ENCODE results near the gene PECR.

PECR gene

DNA sequence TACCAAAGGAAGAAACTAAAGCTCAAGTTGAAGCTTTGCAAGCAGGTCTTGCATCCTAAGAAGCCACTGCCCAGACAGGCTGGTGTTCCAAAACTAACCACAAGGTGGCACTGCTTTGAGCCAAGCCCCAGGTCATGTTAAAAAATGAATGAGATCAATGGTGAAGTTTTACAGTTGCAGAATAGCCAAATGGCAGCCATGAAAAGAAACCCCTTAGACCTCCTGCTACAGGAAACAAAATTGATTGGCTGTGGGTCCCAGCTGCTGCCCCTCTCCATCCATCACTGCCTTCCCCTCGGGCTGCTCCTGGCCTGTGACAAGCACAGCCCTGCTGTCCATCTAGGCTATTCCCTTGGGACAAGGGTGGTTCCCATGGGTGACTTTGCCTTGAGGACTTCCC is 47.5 kb downstream of the PECR start:
- TF ChIP-seq POLR2AphosphoS5 (IDR thresholded peaks at IDR 0.05; ENCODE audit: low read depth, low read length) (no peak), TAF1 (IDR thresholded peaks at IDR 0.05; ENCODE audit: borderline replicate concordance, insufficient read depth, low read length) (no peak), SIN3A (IDR thresholded peaks at IDR 0.05; ENCODE audit: borderline replicate concordance, insufficient read depth, low read length) (no peak), FOXP2 (optimal IDR thresholded peaks at IDR 0.05; ENCODE audit: borderline replicate concordance, extremely low read depth, extremely low read length, insufficient read depth) (no peak)
- TF ChIP-seq, protein P1, sequence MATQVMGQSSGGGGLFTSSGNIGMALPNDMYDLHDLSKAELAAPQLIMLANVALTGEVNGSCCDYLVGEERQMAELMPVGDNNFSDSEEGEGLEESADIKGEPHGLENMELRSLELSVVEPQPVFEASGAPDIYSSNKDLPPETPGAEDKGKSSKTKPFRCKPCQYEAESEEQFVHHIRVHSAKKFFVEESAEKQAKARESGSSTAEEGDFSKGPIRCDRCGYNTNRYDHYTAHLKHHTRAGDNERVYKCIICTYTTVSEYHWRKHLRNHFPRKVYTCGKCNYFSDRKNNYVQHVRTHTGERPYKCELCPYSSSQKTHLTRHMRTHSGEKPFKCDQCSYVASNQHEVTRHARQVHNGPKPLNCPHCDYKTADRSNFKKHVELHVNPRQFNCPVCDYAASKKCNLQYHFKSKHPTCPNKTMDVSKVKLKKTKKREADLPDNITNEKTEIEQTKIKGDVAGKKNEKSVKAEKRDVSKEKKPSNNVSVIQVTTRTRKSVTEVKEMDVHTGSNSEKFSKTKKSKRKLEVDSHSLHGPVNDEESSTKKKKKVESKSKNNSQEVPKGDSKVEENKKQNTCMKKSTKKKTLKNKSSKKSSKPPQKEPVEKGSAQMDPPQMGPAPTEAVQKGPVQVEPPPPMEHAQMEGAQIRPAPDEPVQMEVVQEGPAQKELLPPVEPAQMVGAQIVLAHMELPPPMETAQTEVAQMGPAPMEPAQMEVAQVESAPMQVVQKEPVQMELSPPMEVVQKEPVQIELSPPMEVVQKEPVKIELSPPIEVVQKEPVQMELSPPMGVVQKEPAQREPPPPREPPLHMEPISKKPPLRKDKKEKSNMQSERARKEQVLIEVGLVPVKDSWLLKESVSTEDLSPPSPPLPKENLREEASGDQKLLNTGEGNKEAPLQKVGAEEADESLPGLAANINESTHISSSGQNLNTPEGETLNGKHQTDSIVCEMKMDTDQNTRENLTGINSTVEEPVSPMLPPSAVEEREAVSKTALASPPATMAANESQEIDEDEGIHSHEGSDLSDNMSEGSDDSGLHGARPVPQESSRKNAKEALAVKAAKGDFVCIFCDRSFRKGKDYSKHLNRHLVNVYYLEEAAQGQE (IDR thresholded peaks at IDR 0.05; ENCODE audit: insufficient read depth in 1 of 2, low read depth in 2 of 2, low read length in 2 of 2) = no peak

DNA sequence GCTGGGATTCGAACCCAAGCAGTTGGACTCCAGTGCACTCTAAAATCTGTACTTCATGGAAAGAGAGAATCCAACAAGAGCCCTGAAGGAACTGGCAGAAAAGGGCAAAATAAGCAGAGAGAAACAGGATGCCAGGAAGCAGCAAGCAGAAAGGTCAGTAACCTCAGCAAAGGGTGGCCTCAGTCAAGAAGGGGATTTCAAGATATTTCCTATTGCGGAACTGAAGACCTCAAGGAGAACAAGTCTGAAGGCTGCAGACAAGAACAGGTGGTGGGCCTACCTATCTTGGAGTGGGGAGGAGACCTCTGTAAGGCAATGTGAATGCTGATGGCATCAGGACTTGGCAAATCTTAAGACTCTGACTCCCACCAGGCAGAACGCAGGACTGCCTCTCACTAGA is 48.2 kb downstream of the PECR start:
- no peak for TF ChIP-seq POLR2AphosphoS5 (IDR thresholded peaks at IDR 0.05; ENCODE audit: low read depth, low read length)
- TF ChIP-seq FOXP2 (optimal IDR thresholded peaks at IDR 0.05; ENCODE audit: borderline replicate concordance, extremely low read depth, extremely low read length, insufficient read depth) = no peak
- TF ChIP-seq TAF1 (IDR thresholded peaks at IDR 0.05; ENCODE audit: borderline replicate concordance, insufficient read depth, low read length) = no peak
- TF ChIP-seq SIN3A (IDR thresholded peaks at IDR 0.05; ENCODE audit: borderline replicate concordance, insufficient read depth, low read length) = no peak
- TF ChIP-seq, protein P1 (IDR thresholded peaks at IDR 0.05; ENCODE audit: insufficient read depth in 1 of 2, low read depth in 2 of 2, low read length in 2 of 2) = no peak

GRCh38 chr2:216031960-216032689 is 49.5 kb downstream of the PECR start:
- TF ChIP-seq SIN3A (IDR thresholded peaks at IDR 0.05; ENCODE audit: borderline replicate concordance, insufficient read depth, low read length) (no peak), FOXP2 (optimal IDR thresholded peaks at IDR 0.05; ENCODE audit: borderline replicate concordance, extremely low read depth, extremely low read length, insufficient read depth) (no peak)

DNA sequence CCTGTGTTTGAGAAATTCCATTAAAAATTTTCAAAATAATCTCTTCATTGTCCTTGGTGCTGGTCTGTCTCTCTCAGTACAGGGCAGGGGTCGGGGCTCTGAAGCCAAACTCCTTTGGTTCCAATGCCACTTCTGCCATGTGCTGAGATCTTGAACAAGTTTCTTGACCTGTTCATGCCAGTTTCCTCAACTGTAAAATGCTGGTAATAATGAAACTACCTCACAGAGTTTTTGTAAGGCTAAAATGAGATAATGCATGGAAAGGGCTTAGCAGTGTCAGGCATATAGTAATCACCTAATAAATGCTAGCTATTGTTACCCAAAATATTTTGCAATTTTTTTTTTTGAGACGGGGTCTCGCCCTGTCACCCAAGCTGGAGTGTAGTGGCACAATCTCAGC is 51.4 kb downstream of the PECR start:
- TF ChIP-seq, protein P1 (IDR thresholded peaks at IDR 0.05; ENCODE audit: insufficient read depth in 1 of 2, low read depth in 2 of 2, low read length in 2 of 2) = no peak
- TF ChIP-seq POLR2AphosphoS5 (IDR thresholded peaks at IDR 0.05; ENCODE audit: low read depth, low read length) = no peak

DNA sequence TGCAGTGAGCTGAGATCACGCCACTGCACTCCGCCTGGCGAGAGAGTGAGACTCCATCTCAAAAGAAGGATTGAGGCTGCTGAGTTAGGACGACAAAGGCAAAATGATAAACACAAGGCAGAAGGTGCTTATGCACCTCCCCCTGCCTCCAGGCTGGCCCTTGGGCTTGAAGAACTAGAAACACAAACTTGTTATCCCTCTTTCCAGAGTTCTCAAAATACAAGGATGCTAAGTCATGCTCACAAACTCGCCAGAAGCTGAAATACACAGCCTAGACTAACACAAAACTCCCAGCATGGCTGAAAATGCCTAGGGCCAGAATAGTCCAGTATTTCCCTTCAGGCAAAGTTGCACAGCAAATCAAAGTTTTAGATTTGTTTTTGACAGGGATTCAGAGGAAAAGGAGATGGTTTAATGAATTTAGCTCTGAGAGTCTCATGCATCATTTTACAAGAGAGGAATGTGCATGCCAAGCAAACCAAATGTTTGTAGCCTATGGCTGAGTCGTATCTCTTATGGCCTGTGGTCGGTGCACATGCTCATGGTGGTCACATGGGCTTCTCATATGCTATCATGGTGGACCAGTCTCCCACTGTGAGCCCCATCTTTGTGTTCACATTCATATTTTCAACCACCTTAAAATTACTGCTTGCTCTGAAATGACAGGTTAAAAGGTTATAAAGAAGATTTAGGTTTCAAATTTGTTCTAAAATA is 52.0 kb downstream of the PECR start:
- no peak for TF ChIP-seq TAF1 (IDR thresholded peaks at IDR 0.05; ENCODE audit: borderline replicate concordance, insufficient read depth, low read length)
- no peak for TF ChIP-seq FOXP2 (optimal IDR thresholded peaks at IDR 0.05; ENCODE audit: borderline replicate concordance, extremely low read depth, extremely low read length, insufficient read depth)
- TF ChIP-seq, protein P1 (IDR thresholded peaks at IDR 0.05; ENCODE audit: insufficient read depth in 1 of 2, low read depth in 2 of 2, low read length in 2 of 2) = no peak
